ENCODE measurements around the gene BICRAL.

DNA sequence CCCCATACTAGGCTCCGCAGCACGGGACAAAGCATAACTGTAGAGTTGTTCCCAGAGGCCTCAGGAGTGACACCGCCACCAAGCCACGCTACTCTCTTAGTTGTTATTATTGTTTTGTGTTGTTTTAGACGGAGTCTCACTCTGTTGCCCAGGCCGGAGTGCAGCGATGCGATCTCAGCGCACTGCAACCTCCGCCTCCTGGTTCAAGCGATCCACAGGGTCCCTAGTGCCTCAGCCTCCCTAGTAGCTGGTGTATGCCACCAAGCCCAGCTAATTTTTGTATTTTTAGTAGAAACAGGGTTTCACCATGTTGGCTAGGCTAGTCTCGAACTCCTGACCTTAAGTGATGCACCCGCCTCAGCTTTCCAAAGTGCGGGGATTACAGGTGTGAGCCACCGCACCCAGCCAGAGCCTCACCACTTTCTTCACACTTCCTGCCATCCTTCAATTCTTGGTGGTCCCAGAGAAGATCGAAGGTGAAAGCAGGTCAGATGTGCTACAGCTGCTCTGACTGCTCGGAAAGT, 109.4 kb downstream of the BICRAL start:
- no peak for TF ChIP-seq POLR2AphosphoS5 (IDR thresholded peaks at IDR 0.05)
- TF ChIP-seq CTCF (IDR thresholded peaks at IDR 0.05) = no peak
- no peak for TF ChIP-seq POLR2A (IDR thresholded peaks at IDR 0.05)
